Astrocyte of the cerebellum (primary cell): Measurements from ENCODE around the gene MGAT4A.
"Not testable (repeated sequence)": the region's sequence is repeated elsewhere in the genome, so short reads cannot be mapped to it uniquely, and the experiment has no call there.

Experiments
- DNase-seq: peaks from one replicate; pipeline ENCODE4 v3.0.0-alpha.2; 2011; ENCODE audit warnings: low read depth
- H3K4me3 ChIP-seq: 2 replicates; pipeline ENCODE4 v1.5.1; 2011; ENCODE audit warnings: mild to moderate bottlenecking, low read depth, low read length, moderate library complexity
- in situ Hi-C: cut with HindIII; loops from 2 replicates; pipeline ENCODE4 v1.10.0; 2017; ENCODE audit warnings: low sequenced_read_pairs
- TF ChIP-seq, protein P1 (sequence below): IDR thresholded peaks from 2 replicates; pipeline ENCODE4 v1.5.1; 2012; ENCODE audit warnings: low read length, low read depth, moderate library complexity, mild to moderate bottlenecking; ENCODE audit errors: missing control alignments

MGAT4A gene

GRCh38 chr2:98674233-98674964, 56.5 kb downstream of the MGAT4A start:
- H3K4me3 ChIP-seq = no peak overlapping the region
- in situ Hi-C loops = loop anchor here (25.0 kb wide), 1 partner anchor 163 kb away; no protein-coding TSS in a partner anchor
- TF ChIP-seq, protein P1, sequence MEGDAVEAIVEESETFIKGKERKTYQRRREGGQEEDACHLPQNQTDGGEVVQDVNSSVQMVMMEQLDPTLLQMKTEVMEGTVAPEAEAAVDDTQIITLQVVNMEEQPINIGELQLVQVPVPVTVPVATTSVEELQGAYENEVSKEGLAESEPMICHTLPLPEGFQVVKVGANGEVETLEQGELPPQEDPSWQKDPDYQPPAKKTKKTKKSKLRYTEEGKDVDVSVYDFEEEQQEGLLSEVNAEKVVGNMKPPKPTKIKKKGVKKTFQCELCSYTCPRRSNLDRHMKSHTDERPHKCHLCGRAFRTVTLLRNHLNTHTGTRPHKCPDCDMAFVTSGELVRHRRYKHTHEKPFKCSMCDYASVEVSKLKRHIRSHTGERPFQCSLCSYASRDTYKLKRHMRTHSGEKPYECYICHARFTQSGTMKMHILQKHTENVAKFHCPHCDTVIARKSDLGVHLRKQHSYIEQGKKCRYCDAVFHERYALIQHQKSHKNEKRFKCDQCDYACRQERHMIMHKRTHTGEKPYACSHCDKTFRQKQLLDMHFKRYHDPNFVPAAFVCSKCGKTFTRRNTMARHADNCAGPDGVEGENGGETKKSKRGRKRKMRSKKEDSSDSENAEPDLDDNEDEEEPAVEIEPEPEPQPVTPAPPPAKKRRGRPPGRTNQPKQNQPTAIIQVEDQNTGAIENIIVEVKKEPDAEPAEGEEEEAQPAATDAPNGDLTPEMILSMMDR = no peak
- DNase-seq = no peak

DNA sequence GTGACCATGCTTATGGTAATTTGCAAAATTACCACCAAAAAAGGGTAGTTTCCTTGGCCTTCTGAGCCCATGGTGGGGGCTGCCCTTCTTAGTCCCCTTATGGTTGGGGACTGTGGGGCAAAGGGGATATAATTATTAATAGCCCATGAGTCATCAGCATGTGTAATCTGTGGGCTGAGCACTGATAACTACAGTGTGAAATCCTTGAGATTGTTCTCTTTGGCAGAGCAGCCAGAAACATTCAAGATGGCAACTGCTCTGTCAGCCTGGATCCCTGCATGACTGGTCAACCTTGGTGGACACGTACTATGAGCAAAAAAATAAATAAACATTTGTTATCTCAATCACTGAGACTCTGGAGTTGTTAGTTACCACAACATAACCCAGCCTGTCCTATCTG, 61.3 kb downstream of the MGAT4A start:
- no peak for DNase-seq
- TF ChIP-seq, protein P1 = no peak
- in situ Hi-C loops = loop anchor here (25.0 kb wide), 1 partner anchor 168 kb away; no protein-coding TSS in a partner anchor
- H3K4me3 ChIP-seq = no peak overlapping the region

- H3K4me3 ChIP-seq = no peak overlapping the region
- TF ChIP-seq, protein P1 = no peak
- in situ Hi-C loops = loop anchor here (25.0 kb wide), 1 partner anchor 172 kb away; no protein-coding TSS in a partner anchor
- DNase-seq = no peak
These were observed 65.3 kb downstream of the MGAT4A start for GRCh38 chr2:98665677-98666076.

GRCh38 chr2:98664323-98664722, 66.6 kb downstream of the MGAT4A start:
- no peak overlapping the region for H3K4me3 ChIP-seq
- in situ Hi-C loops = loop anchor here (25.0 kb wide), 1 partner anchor 173 kb away; no protein-coding TSS in a partner anchor
- no peak for DNase-seq

GRCh38 chr2:98663511-98664090, 67.3 kb downstream of the MGAT4A start:
- DNase-seq = no peak
- no peak overlapping the region for H3K4me3 ChIP-seq
- in situ Hi-C loops = loop anchor here (25.0 kb wide), 1 partner anchor 174 kb away; no protein-coding TSS in a partner anchor
- TF ChIP-seq, protein P1 = no peak

More at GRCh38 chr2:98664323-98664722, 66.6 kb downstream of the MGAT4A start:
- TF ChIP-seq, protein P1 = no peak

DNA sequence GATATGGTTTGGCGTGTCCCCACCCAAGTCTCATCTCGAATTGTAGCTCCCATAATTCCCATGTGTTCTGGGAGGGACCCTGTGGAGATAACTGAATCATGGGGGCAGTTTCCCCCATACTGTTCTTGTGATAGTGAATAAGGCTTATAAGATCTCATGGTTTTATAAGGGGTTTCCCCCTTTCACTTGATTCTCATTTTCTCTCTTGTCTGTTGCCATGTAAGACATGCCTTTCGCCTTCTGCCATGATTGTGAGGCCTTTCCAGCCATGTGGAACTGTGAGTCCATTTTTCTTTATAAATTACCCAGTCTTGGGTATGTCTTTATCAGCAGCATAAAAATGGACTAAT, 71.5 kb downstream of the MGAT4A start:
- not testable (repeated sequence) for H3K4me3 ChIP-seq, DNase-seq
- in situ Hi-C loops = loop anchor here (25.0 kb wide), 1 partner anchor 178 kb away; no protein-coding TSS in a partner anchor
